Endometrial microvascular endothelial cells (primary cell): ENCODE measurements around the gene NETO2. TPM values are rescaled to one million over a fixed set of nuclear protein-coding genes. Genes with fewer than 3 reads are reported as not detected.
"Not testable (repeated sequence)": the region's sequence is repeated elsewhere in the genome, so short reads cannot be mapped to it uniquely, and the experiment has no call there.

ENCODE experiments used
- in situ Hi-C: cut with HindIII; loops from 2 replicates; pipeline ENCODE4 v1.10.0; 2017; ENCODE audit warnings: low sequenced_read_pairs, low pct_unique_long_range_greater_than_20kb; ENCODE audit errors: inconsistent ontology term
- total RNA-seq: library from RNA; depleted of rRNA; stranded (reverse); fragments of >200 nt; gene quantifications from one replicate; pipeline ENCODE4 v1.2.3, GENCODE V29; 2015; ENCODE audit errors: inconsistent ontology term

Gene NETO2
- total RNA-seq, 1 donor from 2014 or later, result 30.8 TPM

- in situ Hi-C loops, result no loop called here
Observed at GRCh38 chr16:47139561-47140185, 4.1 kb downstream of the NETO2 start.

DNA sequence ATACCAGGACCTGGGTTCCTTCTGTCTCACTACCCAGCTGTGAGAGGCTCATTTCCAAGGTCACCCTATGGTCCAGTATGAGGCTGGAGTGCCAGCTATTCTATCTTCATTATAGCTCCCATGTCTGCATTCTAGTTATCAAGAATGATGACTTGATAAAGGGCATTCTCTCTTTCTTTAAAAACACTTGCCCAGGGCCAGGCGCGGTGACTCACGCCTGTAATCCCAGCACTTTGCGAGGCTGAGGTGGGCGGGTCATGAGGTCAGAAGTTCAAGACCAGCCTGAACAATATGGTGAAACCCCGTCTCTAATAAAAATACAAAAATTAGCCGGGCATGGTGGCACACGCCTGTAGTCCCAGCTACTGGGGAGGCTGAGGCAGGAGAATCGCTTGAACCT lies 5.8 kb downstream of the NETO2 start:
- in situ Hi-C loops, result not testable (repeated sequence)

- in situ Hi-C loops, result no loop called here
Observed at GRCh38 chr16:47136099-47136842, 7.5 kb downstream of the NETO2 start.

- in situ Hi-C loops, result no loop called here
Observed at GRCh38 chr16:47134550-47134949, 9.2 kb downstream of the NETO2 start.

GRCh38 chr16:47132308-47132707 lies 11.4 kb downstream of the NETO2 start:
- in situ Hi-C loops, result no loop called here

DNA sequence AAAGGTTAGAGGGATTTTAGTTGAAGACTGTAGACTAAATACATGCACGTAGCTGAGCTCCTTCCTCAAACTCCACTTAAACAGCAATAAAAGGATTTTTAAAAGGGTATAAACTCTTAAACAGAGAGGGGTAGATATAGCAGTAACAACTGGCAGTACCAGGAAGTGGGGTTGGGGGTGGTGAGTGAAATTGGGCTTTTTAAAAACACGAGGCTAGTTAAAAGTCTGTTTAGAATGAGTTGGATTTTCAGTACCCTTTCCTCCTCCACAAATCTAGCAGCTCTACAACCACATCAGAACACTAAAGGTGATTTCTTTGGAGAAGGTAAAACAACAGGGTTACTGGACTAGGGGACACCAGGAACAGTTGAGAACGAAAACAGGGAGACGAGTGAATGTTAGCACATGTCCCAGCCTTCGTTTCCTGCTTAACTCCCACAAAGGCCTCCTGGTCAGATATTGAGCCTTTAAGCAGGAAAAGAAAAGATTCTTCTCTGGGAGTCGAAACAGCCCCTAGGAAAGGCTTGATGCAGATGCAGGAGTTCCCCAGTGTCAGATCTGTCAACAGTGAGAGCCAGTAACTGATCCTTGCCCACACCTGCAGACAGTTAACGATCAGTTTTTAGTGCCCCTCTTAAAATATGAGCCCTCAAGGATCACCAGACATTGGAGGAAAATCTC lies 13.8 kb downstream of the NETO2 start:
- in situ Hi-C loops, result no loop called here

GRCh38 chr16:47127541-47127940 lies 16.2 kb downstream of the NETO2 start:
- in situ Hi-C loops, result no loop called here

GRCh38 chr16:47125757-47126156 lies 18.0 kb downstream of the NETO2 start:
- in situ Hi-C loops, result no loop called here

- in situ Hi-C loops, result no loop called here
Observed at GRCh38 chr16:47113130-47113529, 30.6 kb downstream of the NETO2 start.

DNA sequence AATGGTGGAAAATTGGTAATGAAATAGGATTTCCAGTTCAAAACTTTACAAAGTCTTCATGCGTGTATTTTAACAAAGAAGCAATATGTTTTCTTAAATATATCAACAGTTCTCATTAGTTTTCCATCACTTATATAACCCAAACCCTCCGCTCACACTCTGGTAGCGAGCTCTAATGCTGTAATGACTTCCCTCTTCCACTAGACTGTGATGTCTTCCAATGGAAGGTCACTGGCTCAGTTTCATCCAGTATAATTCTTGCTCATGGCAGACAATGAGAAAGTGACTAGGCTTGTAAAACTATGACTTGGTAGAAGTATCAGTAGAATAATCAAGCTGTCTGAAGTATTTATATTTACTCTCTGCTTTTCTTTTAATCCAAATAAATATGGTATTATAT lies 32.8 kb downstream of the NETO2 start:
- in situ Hi-C loops, result no loop called here

DNA sequence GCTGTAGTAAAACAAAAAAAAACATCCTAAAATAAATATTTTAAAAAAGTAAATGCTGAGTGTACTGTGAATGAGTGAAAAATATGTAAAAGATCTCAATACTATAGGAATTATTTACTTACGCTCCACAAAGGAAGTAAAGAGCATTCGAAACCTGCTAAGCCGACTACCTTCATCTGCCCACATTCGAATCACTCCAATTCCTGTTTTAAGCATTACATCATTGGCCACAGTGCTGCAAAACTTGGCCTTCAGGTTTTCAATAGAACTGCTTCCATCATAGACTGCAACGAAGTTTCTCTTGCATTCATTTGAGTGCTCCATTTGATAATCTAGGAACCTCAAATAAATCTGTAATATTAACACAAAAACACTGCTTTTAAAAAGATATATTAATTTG lies 34.4 kb downstream of the NETO2 start:
- in situ Hi-C loops, result no loop called here

- in situ Hi-C loops, result not testable (repeated sequence)
Observed at GRCh38 chr16:47102921-47103320, 40.8 kb downstream of the NETO2 start.

GRCh38 chr16:47097154-47097553 lies 46.6 kb downstream of the NETO2 start:
- in situ Hi-C loops, result not testable (repeated sequence)

- in situ Hi-C loops, result no loop called here
Observed at GRCh38 chr16:47096297-47096696, 47.4 kb downstream of the NETO2 start.

- in situ Hi-C loops, result no loop called here
Observed at GRCh38 chr16:47084198-47084597, 59.5 kb downstream of the NETO2 start.

- in situ Hi-C loops, result no loop called here
Observed at GRCh38 chr16:47082099-47082865, 61.5 kb downstream of the NETO2 start.

GRCh38 chr16:47081115-47081514 lies 62.6 kb downstream of the NETO2 start:
- in situ Hi-C loops, result no loop called here

GRCh38 chr16:47079860-47080259 lies 63.9 kb downstream of the NETO2 start:
- in situ Hi-C loops, result no loop called here
